Bronchial epithelial cell (primary cell): Measurements from ENCODE around the gene NDUFB6. TPM values are rescaled to one million over a fixed set of nuclear protein-coding genes. Genes with fewer than 3 reads are reported as not detected.

Source experiments
- DNase-seq: peaks from one replicate; pipeline ENCODE4 v3.0.0-alpha.2; 2010; ENCODE audit warnings: low read depth
- FAIRE-seq: peaks from 2 replicates; lab custom pipeline; 2011; peaks lifted over from hg19 to GRCh38; lab: Jason Lieb, UNC
- H3K27me3 ChIP-seq: 2 replicates; pipeline ENCODE4 v1.5.1; 2011; ENCODE audit warnings: low read length; ENCODE audit not compliant: control insufficient read depth, insufficient read depth
- H3K36me3 ChIP-seq: 2 replicates; pipeline ENCODE4 v1.5.1; 2011; ENCODE audit warnings: low read length; ENCODE audit not compliant: control insufficient read depth, insufficient read depth
- H3K4me3 ChIP-seq: 2 replicates; pipeline ENCODE4 v1.5.1; 2011; ENCODE audit warnings: mild to moderate bottlenecking, low read depth, low read length, control low read depth
- CTCF ChIP-seq: IDR thresholded peaks from 2 replicates; pipeline ENCODE4 v1.5.1; 2011; ENCODE audit warnings: mild to moderate bottlenecking, moderate library complexity, low read length, control low read depth, inconsistent platforms; ENCODE audit not compliant: insufficient read depth, severe bottlenecking
- total RNA-seq: library from RNA; depleted of rRNA; stranded (reverse); fragments of >200 nt; gene quantifications from 2 replicates; pipeline ENCODE4 v1.2.1, GENCODE V29; 2014

Gene NDUFB6
- total RNA-seq, 1 donor from 2014 or later: 16.8 TPM

GRCh38 chr9:32596096-32596865 is 23.3 kb upstream of the NDUFB6 start:
- no peak for TF ChIP-seq CTCF
- no peak for FAIRE-seq
- no peak for DNase-seq
- Histone ChIP-seq H3K4me3 (no peak overlapping the region), H3K27me3 (peaks cover 3% of the 10 kb centered on the region), H3K36me3 (no peaks in the 10 kb centered on the region)

- FAIRE-seq (no peak), DNase-seq (peak; percentile 84)
- Histone ChIP-seq H3K27me3 (no peaks in the 10 kb centered on the region), H3K4me3 (no peak overlapping the region), H3K36me3 (no peaks in the 10 kb centered on the region)
- TF ChIP-seq CTCF: no peak
Measured at GRCh38 chr9:32590898-32591297, 17.9 kb upstream of the NDUFB6 start.

GRCh38 chr9:32590476-32590875 is 17.5 kb upstream of the NDUFB6 start:
- DNase-seq (no peak), FAIRE-seq (no peak)
- H3K27me3 ChIP-seq: no peaks in the 10 kb centered on the region
- no peaks in the 10 kb centered on the region for H3K36me3 ChIP-seq
- no peak for TF ChIP-seq CTCF
- H3K4me3 ChIP-seq: no peak overlapping the region

GRCh38 chr9:32589083-32589723 is 16.2 kb upstream of the NDUFB6 start:
- no peak overlapping the region for H3K4me3 ChIP-seq
- peak; percentile 69 for DNase-seq
- H3K36me3 ChIP-seq: no peaks in the 10 kb centered on the region
- TF ChIP-seq CTCF: peak; percentile 50
- no peaks in the 10 kb centered on the region for H3K27me3 ChIP-seq
- no peak for FAIRE-seq

- FAIRE-seq: no peak
- no peak for TF ChIP-seq CTCF
- Histone ChIP-seq H3K36me3 (no peaks in the 10 kb centered on the region), H3K4me3 (no peak overlapping the region), H3K27me3 (no peaks in the 10 kb centered on the region)
- peak; percentile 43 for DNase-seq
Measured at GRCh38 chr9:32587901-32588300, 14.9 kb upstream of the NDUFB6 start.
